GM23338 (cell line): ENCODE results near the gene RABEPK. TPM values are rescaled to one million over a fixed set of nuclear protein-coding genes. Genes with fewer than 3 reads are reported as not detected.

Experiments used
- ATAC-seq: fragments of 200-7000 bp; cut with Tn5 transposase; 3 replicates; pipeline ENCODE4 v1.9.1; 2020
- DNase-seq: peaks from one replicate; pipeline ENCODE4 v3.0.0-alpha.2; 2015; ENCODE audit warnings: low spot score
- H2AFZ ChIP-seq: fragments of 200-600 bp; sonication (generic); 2 replicates; pipeline ENCODE4 v1.8.0; 2016; ENCODE audit warnings: antibody characterized with exemption, mild to moderate bottlenecking, moderate library complexity
- H3F3A ChIP-seq: fragments of 200-600 bp; sonication (generic); replicated peaks from 2 replicates; pipeline ENCODE4 v1.8.0; 2017; ENCODE audit warnings: antibody characterized with exemption, mixed run types, low read depth
- H3K27ac ChIP-seq: fragments of 200-600 bp; sonication (generic); 2 replicates; pipeline ENCODE4 v1.6.1; 2016; ENCODE audit warnings: low read depth
- H3K27me3 ChIP-seq: fragments of 200-600 bp; sonication (generic); 2 replicates; pipeline ENCODE4 v1.8.0; 2016; ENCODE audit warnings: mild to moderate bottlenecking, mixed run types, moderate library complexity; ENCODE audit not compliant: insufficient read depth
- H3K36me3 ChIP-seq: fragments of 200-600 bp; sonication (generic); 2 replicates; pipeline ENCODE4 v1.8.0; 2016; ENCODE audit warnings: mild to moderate bottlenecking; ENCODE audit not compliant: insufficient read depth
- H3K4me1 ChIP-seq: fragments of 200-600 bp; sonication (generic); 2 replicates; pipeline ENCODE4 v1.8.0; 2016; ENCODE audit warnings: mild to moderate bottlenecking, moderate library complexity; ENCODE audit not compliant: insufficient read depth
- H3K4me2 ChIP-seq: fragments of 200-600 bp; sonication (generic); 2 replicates; pipeline ENCODE4 v1.7.1; 2017; ENCODE audit warnings: mixed run types
- H3K4me3 ChIP-seq: fragments of 200-600 bp; sonication (generic); 2 replicates; pipeline ENCODE4 v1.6.1; 2016; ENCODE audit warnings: mixed run types
- H3K79me2 ChIP-seq: fragments of 200-600 bp; sonication (generic); replicated peaks from 2 replicates; pipeline ENCODE4 v1.8.0; 2017; ENCODE audit warnings: mild to moderate bottlenecking; ENCODE audit not compliant: insufficient read depth
- H3K9me2 ChIP-seq: fragments of 200-600 bp; sonication (generic); 2 replicates; pipeline ENCODE4 v1.8.0; 2017; ENCODE audit not compliant: insufficient read depth
- H4K20me1 ChIP-seq: fragments of 200-600 bp; sonication (generic); replicated peaks from 2 replicates; pipeline ENCODE4 v1.8.0; 2017; ENCODE audit warnings: mild to moderate bottlenecking; ENCODE audit not compliant: insufficient read depth
- H3K27ac Mint-ChIP-seq: 2 replicates; pipeline ENCODE4 v1.8.0; 2020; ENCODE audit warnings: inconsistent platforms, mild to moderate bottlenecking, moderate library complexity, mixed read lengths
- H3K27me3 Mint-ChIP-seq: 3 replicates; pipeline ENCODE4 v1.8.0; 2022; ENCODE audit warnings: low read depth, mild to moderate bottlenecking, moderate library complexity, mixed read lengths, inconsistent platforms; ENCODE audit not compliant: insufficient read depth, poor library complexity
- H3K36me3 Mint-ChIP-seq: 3 replicates; pipeline ENCODE4 v1.8.0; 2021; ENCODE audit warnings: low read depth, mild to moderate bottlenecking, inconsistent platforms, moderate library complexity, mixed read lengths
- H3K4me1 Mint-ChIP-seq: 3 replicates; pipeline ENCODE4 v1.8.0; 2020; ENCODE audit warnings: mild to moderate bottlenecking, inconsistent platforms, mixed read lengths
- H3K4me3 Mint-ChIP-seq: 3 replicates; pipeline ENCODE4 v1.8.0; 2021; ENCODE audit warnings: moderate library complexity, mild to moderate bottlenecking, inconsistent platforms, mixed read lengths
- H3K9me3 Mint-ChIP-seq: 3 replicates; pipeline ENCODE4 v1.8.0; 2020; ENCODE audit warnings: moderate library complexity, mild to moderate bottlenecking, inconsistent platforms, mixed read lengths
- CREB1 ChIP-seq: fragments of 250-450 bp; sonication (Bioruptor Pico); IDR thresholded peaks from 2 replicates; pipeline ENCODE4 v1.5.0; 2020; ENCODE audit warnings: low read depth, mild to moderate bottlenecking, moderate library complexity
- CTCF ChIP-seq, 2 experiments: fragments of 200-600 bp in 1 of 2; sonication (generic) in 1 of 2; conservative IDR thresholded peaks; 2 replicates each; pipeline versions ENCODE4 v1.5.1 to v1.6.1; 2016 to 2017; ENCODE audit warnings: antibody characterized with exemption in 2 of 2, low read depth in 2 of 2, mild to moderate bottlenecking in 2 of 2, moderate library complexity in 1 of 2
- ETS1 ChIP-seq: IDR thresholded peaks from 2 replicates; pipeline ENCODE4 v1.6.1; 2016; ENCODE audit warnings: antibody characterized with exemption
- EZH2 ChIP-seq: fragments of 200-600 bp; sonication (generic); IDR thresholded peaks from one replicate; pipeline ENCODE4 v1.8.0; 2017; ENCODE audit warnings: antibody characterized with exemption, mild to moderate bottlenecking, low read depth; ENCODE audit not compliant: unreplicated experiment
- EZH2phosphoT487 ChIP-seq: fragments of 200-600 bp; sonication (generic); IDR thresholded peaks from one replicate; pipeline ENCODE4 v1.8.1; 2018; ENCODE audit warnings: antibody characterized with exemption; ENCODE audit not compliant: unreplicated experiment
- JUNB ChIP-seq: IDR thresholded peaks from one replicate; pipeline ENCODE4 v1.6.1; 2016; ENCODE audit warnings: antibody characterized with exemption; ENCODE audit not compliant: unreplicated experiment
- NANOG ChIP-seq: IDR thresholded peaks from 2 replicates; pipeline ENCODE4 v1.6.1; 2016; ENCODE audit warnings: antibody characterized with exemption, borderline replicate concordance
- POLR2AphosphoS5 ChIP-seq: IDR thresholded peaks from 2 replicates; pipeline ENCODE4 v1.6.1; 2016; ENCODE audit warnings: antibody characterized with exemption, low read depth
- REST ChIP-seq: IDR thresholded peaks from one replicate; pipeline ENCODE4 v1.6.1; 2018; ENCODE audit warnings: antibody characterized with exemption; ENCODE audit not compliant: unreplicated experiment
- STAT1 ChIP-seq: IDR thresholded peaks from one replicate; pipeline ENCODE4 v1.6.1; 2016; ENCODE audit warnings: antibody characterized with exemption; ENCODE audit not compliant: unreplicated experiment
- ZNF114 ChIP-seq: fragments of 250-450 bp; sonication (Bioruptor Pico); IDR thresholded peaks from 2 replicates; pipeline ENCODE4 v1.5.0; 2020; ENCODE audit warnings: mild to moderate bottlenecking, moderate library complexity
- ZNF331 ChIP-seq: fragments of 250-450 bp; sonication (Bioruptor Pico); IDR thresholded peaks from 2 replicates; pipeline ENCODE4 v1.5.0; 2020; ENCODE audit warnings: low read depth, mild to moderate bottlenecking, moderate library complexity
- ZNF462 ChIP-seq: fragments of 250-450 bp; sonication (Bioruptor Pico); IDR thresholded peaks from 2 replicates; pipeline ENCODE4 v1.5.0; 2020; ENCODE audit warnings: mild to moderate bottlenecking, moderate library complexity
- polyA plus RNA-seq: library from polyadenylated mRNA; unstranded; fragments of >200 nt; fragmentation: Nextera tagmentation; extraction: Ambion mirVana; gene quantifications from 2 replicates; pipeline ENCODE4 v1.2.1, GENCODE V29; 2016
- total RNA-seq: library from RNA; depleted of rRNA; stranded (reverse); fragments of >200 nt; shearing (Covaris generic); gene quantifications from 2 replicates; pipeline ENCODE4 v1.2.3, GENCODE V29; 2014

RABEPK gene
- total and polyA plus RNA-seq, 2 experiments from 2014 or later = 25.8 to 32.7 TPM

- no peaks in the 10 kb centered on the region for H3K9me3 Mint-ChIP-seq
- peak overlapping the region; percentile 98 for H3K4me3 Mint-ChIP-seq
- no peak for DNase-seq
- no peak for TF ChIP-seq EZH2
- no peak for TF ChIP-seq ZNF331
- no peak for TF ChIP-seq CREB1
- TF ChIP-seq ZNF114 = no peak
- TF ChIP-seq CTCF (conservative IDR thresholded peaks at IDR 0.05; ENCODE audit: low read depth in 2 of 2) = no peak
- no peak for TF ChIP-seq NANOG
- TF ChIP-seq EZH2phosphoT487 = no peak
- no peak for TF ChIP-seq ZNF462
- TF ChIP-seq STAT1 = no peak
- no peak for TF ChIP-seq REST
- TF ChIP-seq ETS1 = no peak
- no peak for TF ChIP-seq POLR2AphosphoS5
- TF ChIP-seq JUNB = no peak
- Histone ChIP-seq H3K36me3 (no peaks in the 10 kb centered on the region), H3K9me2 (peaks cover 3% of the 10 kb centered on the region; the same call in 1 of the 2 replicates), H3K4me1 (0 out of 2 replicates have a peak, but pooled peaks cover 6% of the 10 kb centered on the region), H3K4me3 (peak overlapping the region; percentile 98), H4K20me1 (peaks cover 9% of the 10 kb centered on the region), H3F3A (0 out of 2 replicates have a peak, but pooled peaks cover 5% of the 10 kb centered on the region), H3K79me2 (peaks cover 54% of the 10 kb centered on the region), H2AFZ (peak overlapping the region; percentile 92), H3K27me3 (no peaks in the 10 kb centered on the region), H3K4me2 (peak overlapping the region; percentile 95), H3K27ac (no peak overlapping the region)
- no peak for ATAC-seq
- H3K4me1 Mint-ChIP-seq = peaks cover 9% of the 10 kb centered on the region
- peaks cover 2% of the 10 kb centered on the region for H3K36me3 Mint-ChIP-seq
- H3K27me3 Mint-ChIP-seq = peaks cover 16% of the 10 kb centered on the region
- H3K27ac Mint-ChIP-seq = no peak overlapping the region
These were observed 62.1 kb downstream of the RABEPK start for GRCh38 chr9:125262294-125262991.
